Naive thymus-derived CD4-positive, alpha-beta T cell (primary cell): Measurements from ENCODE around the gene FXYD7. TPM values are rescaled to one million over a fixed set of nuclear protein-coding genes. Genes with fewer than 3 reads are reported as not detected.
"Not testable (repeated sequence)": the region's sequence is repeated elsewhere in the genome, so short reads cannot be mapped to it uniquely, and the experiment has no call there.

Experiments used
- ATAC-seq: fragments of 150-1000 bp; cut with Tn5 transposase; 2 replicates; pipeline ENCODE4 v1.10.0; 2021; ENCODE audit warnings: mild to moderate bottlenecking, moderate library complexity
- CTCF ChIA-PET: fragments of 350-600 bp; sonication (Branson Sonifier 250); formaldehyde crosslinking; loops from one replicate; lab custom pipeline; 2021; ENCODE audit warnings: antibody characterized with exemption; lab: Charles Lee
- POLR2A ChIA-PET: fragments of 350-600 bp; sonication (Branson Sonifier 250); formaldehyde crosslinking; loops from one replicate; lab custom pipeline; 2021; ENCODE audit warnings: antibody characterized with exemption, inconsistent platforms; lab: Charles Lee
- DNase-seq, 9 donors: peaks; one replicate each; pipeline versions ENCODE4 v3.0.0 to v3.0.0-alpha.2; 2020 to 2022; ENCODE audit warnings: mixed read lengths in 1 of 9
- H3K27ac ChIP-seq: one replicate; pipeline ENCODE4 v1.7.0; 2013; ENCODE audit warnings: mild to moderate bottlenecking, low read depth, low read length, moderate library complexity
- H3K27me3 ChIP-seq, 2 donors: one replicate each; pipeline ENCODE4 v1.7.0; 2013; ENCODE audit warnings: low read length in 2 of 2, mild to moderate bottlenecking in 2 of 2, moderate library complexity in 2 of 2; ENCODE audit not compliant: control insufficient read depth in 2 of 2, insufficient read depth in 2 of 2
- H3K36me3 ChIP-seq, 3 experiments: 1 replicate in 2 of 3; 2 replicates in 1 of 3; pipeline ENCODE4 v1.7.0; 2013; ENCODE audit warnings: low read length in 3 of 3, mild to moderate bottlenecking in 3 of 3, moderate library complexity in 1 of 3; ENCODE audit not compliant: insufficient read depth in 3 of 3, control insufficient read depth in 2 of 3
- H3K4me1 ChIP-seq, 2 donors: one replicate each; pipeline ENCODE4 v1.7.0; 2013; ENCODE audit warnings: low read length in 2 of 2, mild to moderate bottlenecking in 2 of 2, moderate library complexity in 1 of 2; ENCODE audit not compliant: control insufficient read depth in 2 of 2, insufficient read depth in 2 of 2
- H3K4me3 ChIP-seq: 2 replicates; pipeline ENCODE4 v1.7.0; 2013; ENCODE audit warnings: mild to moderate bottlenecking, low read length
- H3K9me3 ChIP-seq, 3 experiments: 1 replicate in 2 of 3; 2 replicates in 1 of 3; pipeline ENCODE4 v1.7.0; 2013; ENCODE audit warnings: low read length in 3 of 3; ENCODE audit not compliant: control insufficient read depth in 2 of 3
- H3K27ac Mint-ChIP-seq, 9 donors: one replicate each; pipeline ENCODE4 v1.8.0; 2020 to 2022; ENCODE audit warnings: mixed read lengths in 9 of 9, mild to moderate bottlenecking in 8 of 9, moderate library complexity in 5 of 9, inconsistent platforms in 2 of 9
- H3K27me3 Mint-ChIP-seq, 5 donors: one replicate each; pipeline ENCODE4 v1.8.0; 2021 to 2022; ENCODE audit warnings: mixed read lengths in 5 of 5, mild to moderate bottlenecking in 1 of 5
- H3K36me3 Mint-ChIP-seq, 5 donors: one replicate each; pipeline ENCODE4 v1.8.0; 2020 to 2022; ENCODE audit warnings: mixed read lengths in 5 of 5, mild to moderate bottlenecking in 3 of 5, inconsistent platforms in 1 of 5
- H3K4me1 Mint-ChIP-seq, 7 donors: one replicate each; pipeline ENCODE4 v1.8.0; 2020 to 2022; ENCODE audit warnings: mixed read lengths in 7 of 7, mild to moderate bottlenecking in 3 of 7, inconsistent platforms in 1 of 7
- H3K4me3 Mint-ChIP-seq, 10 donors: one replicate each; pipeline ENCODE4 v1.8.0; 2020 to 2022; ENCODE audit warnings: mild to moderate bottlenecking in 10 of 10, mixed read lengths in 10 of 10, moderate library complexity in 6 of 10, inconsistent platforms in 2 of 10
- H3K9me3 Mint-ChIP-seq, 11 donors: one replicate each; pipeline ENCODE4 v1.8.0; 2020 to 2022; ENCODE audit warnings: mixed read lengths in 11 of 11, mild to moderate bottlenecking in 4 of 11, inconsistent platforms in 1 of 11, moderate library complexity in 1 of 11
- intact Hi-C, 2 donors: fragments of 100-400 bp; cut with micrococcal nuclease; formaldehyde crosslinking; loops; one replicate each; pipeline ENCODE4 v1.15.1; 2023
- polyA plus RNA-seq, 2 donors: library from polyadenylated mRNA; unstranded; fragments of 300-500 nt; fragmentation: Illumina TruSeq; gene quantifications; one replicate each; pipeline ENCODE4 v1.2.3, GENCODE V29; 2021
- total RNA-seq, 6 experiments: library from RNA in 5 of 6; stranded (reverse) in 5 of 6; gene quantifications; 1 replicate in 5 of 6; 2 replicates in 1 of 6; pipeline ENCODE4 v1.2.3 and lab custom pipeline; 2021 to 2026

FXYD7 gene
- total and polyA plus RNA-seq, 7 experiments from 2014 or later: 1.8 to 13.2 (median 2.8) TPM

DNA sequence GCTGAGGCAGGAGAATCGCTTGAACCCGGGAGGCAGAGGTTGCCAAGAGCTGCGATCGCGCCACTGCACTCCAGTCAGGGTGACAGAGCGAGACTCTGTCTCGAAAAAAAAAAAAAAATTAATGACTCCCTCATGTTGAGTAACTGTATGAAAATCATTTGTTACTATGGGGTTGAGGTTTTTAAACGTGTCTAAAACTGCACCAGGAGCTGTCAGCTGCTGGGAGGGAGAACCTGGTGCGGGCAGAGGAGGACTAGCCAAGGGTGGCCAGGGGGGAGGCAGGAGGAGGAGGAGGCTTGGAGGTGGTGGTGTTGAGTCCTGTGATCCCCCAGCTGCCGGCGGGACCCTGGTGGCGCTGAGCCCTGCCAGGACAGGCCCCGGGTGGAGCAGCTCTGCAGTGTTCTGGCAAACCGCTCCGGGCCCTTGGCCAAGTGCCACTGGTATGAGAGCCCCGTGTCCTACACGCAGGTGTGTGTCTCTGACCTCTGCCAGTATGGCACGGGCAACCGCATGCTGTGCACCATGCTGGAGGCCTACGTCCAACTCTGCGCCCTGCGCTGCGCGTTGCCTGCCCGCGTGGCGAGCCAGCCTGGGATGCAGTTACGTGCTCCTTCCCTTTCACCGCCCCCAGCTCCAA is 44.5 kb upstream of the FXYD7 start:
- no peak overlapping the region for H3K4me3 Mint-ChIP-seq
- H3K27ac Mint-ChIP-seq: no peak overlapping the region
- Histone ChIP-seq H3K36me3 (no peaks in the 10 kb centered on the region), H3K27ac (no peak overlapping the region), H3K9me3 (no peaks in the 10 kb centered on the region), H3K4me1 (no peaks in the 10 kb centered on the region), H3K27me3 (no peaks in the 10 kb centered on the region), H3K4me3 (no peak overlapping the region)
- DNase-seq (no peak), ATAC-seq (peak; percentile 6)
- no peaks in the 10 kb centered on the region for H3K36me3 Mint-ChIP-seq
- peaks cover 0 to 2% (median 0%) of the 10 kb centered on the region in 11 donors for H3K9me3 Mint-ChIP-seq
- intact Hi-C loops: loop anchor here in 1 of 2 donors (10.0 kb wide), 1 partner anchor 54 kb away; the partner anchor contains the start of gene HPN
- H3K27me3 Mint-ChIP-seq: no peaks in the 10 kb centered on the region
- CTCF ChIA-PET: no interaction called here
- POLR2A ChIA-PET: no interaction called here
- no peaks in the 10 kb centered on the region for H3K4me1 Mint-ChIP-seq

DNA sequence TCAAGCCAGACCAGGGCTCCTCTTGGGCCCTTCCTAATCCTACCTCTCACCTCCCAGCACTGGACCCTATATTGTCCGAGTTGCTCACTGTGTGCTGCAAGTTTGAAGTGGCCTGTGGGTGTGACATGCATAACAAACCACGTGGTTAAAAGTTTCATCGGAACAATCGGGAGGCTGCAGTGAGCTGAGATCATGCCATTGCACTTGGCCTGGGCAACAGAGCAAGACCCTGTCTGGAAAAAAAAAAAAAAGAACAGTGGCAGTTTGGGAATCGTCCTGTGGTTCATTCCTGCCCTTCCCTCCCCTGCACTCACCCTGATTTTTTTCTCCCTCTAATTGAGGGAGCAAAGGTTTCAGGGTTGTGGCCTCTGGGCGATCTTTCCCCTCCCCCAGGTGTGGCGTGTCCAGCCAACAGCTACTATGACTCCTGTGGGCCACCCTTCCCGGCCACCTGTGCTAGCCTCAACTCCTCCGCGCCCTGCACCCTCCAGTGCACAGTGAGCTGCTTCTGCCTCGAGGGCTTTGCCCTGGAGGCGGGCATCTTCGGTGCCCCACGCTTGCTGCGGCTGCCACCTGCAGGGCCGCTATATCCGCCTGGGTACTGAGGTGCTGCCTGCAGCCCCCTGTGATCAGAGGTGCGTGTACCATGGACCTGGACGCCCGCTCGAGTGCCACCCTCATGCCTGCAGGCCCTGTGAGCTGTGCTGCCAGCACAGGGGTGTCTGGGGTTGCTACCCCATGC is 43.7 kb upstream of the FXYD7 start:
- Histone ChIP-seq H3K4me3 (no peak overlapping the region), H3K4me1 (no peaks in the 10 kb centered on the region), H3K27me3 (no peaks in the 10 kb centered on the region), H3K36me3 (no peaks in the 10 kb centered on the region), H3K27ac (no peak overlapping the region), H3K9me3 (no peaks in the 10 kb centered on the region)
- H3K27me3 Mint-ChIP-seq: no peaks in the 10 kb centered on the region
- H3K4me1 Mint-ChIP-seq: no peaks in the 10 kb centered on the region
- no peak overlapping the region for H3K4me3 Mint-ChIP-seq
- ATAC-seq (peak; percentile 8), DNase-seq (no peak)
- H3K36me3 Mint-ChIP-seq: no peaks in the 10 kb centered on the region
- H3K9me3 Mint-ChIP-seq: peaks cover 0 to 2% (median 0%) of the 10 kb centered on the region in 11 donors
- ChIA-PET CTCF (no interaction called here), POLR2A (no interaction called here)
- H3K27ac Mint-ChIP-seq: no peak overlapping the region
- intact Hi-C loops: loop anchor here in 1 of 2 donors (10.0 kb wide), 1 partner anchor 55 kb away; the partner anchor contains the start of gene HPN

DNA sequence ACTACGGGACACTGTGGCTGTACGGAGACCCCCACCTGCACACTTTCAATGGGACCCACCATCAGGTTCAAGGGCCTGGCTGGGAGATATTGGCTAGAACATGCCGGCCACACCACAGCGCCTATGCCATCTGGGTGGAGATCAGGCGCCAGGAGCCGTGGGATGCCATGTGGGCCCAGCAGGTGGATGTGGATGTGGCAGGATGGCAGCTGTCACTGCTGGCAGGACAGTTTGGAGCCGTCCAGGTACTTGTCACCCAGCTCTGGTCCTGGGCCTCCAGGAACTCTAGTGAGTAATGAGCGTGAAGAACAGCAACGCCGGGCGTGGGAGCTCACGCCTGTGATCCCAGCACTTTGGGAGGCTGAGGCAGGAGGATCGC is 43.2 kb upstream of the FXYD7 start:
- H3K9me3 ChIP-seq: no peaks in the 10 kb centered on the region
- ChIA-PET CTCF (no interaction called here), POLR2A (no interaction called here)
- ATAC-seq: no peak
- Mint-ChIP-seq H3K27ac (no peak overlapping the region), H3K4me1 (no peaks in the 10 kb centered on the region), H3K9me3 (peaks cover 0 to 2% (median 0%) of the 10 kb centered on the region in 11 donors), H3K27me3 (no peaks in the 10 kb centered on the region), H3K36me3 (no peaks in the 10 kb centered on the region), H3K4me3 (no peak overlapping the region)
- H3K4me3 ChIP-seq: no peak overlapping the region
- H3K27me3 ChIP-seq: no peaks in the 10 kb centered on the region
- no peak overlapping the region for H3K27ac ChIP-seq
- no peaks in the 10 kb centered on the region for H3K4me1 ChIP-seq
- H3K36me3 ChIP-seq: no peaks in the 10 kb centered on the region
- intact Hi-C loops: loop anchor here in 1 of 2 donors (10.0 kb wide), 1 partner anchor 55 kb away; the partner anchor contains the start of gene HPN
- no peak for DNase-seq

DNA sequence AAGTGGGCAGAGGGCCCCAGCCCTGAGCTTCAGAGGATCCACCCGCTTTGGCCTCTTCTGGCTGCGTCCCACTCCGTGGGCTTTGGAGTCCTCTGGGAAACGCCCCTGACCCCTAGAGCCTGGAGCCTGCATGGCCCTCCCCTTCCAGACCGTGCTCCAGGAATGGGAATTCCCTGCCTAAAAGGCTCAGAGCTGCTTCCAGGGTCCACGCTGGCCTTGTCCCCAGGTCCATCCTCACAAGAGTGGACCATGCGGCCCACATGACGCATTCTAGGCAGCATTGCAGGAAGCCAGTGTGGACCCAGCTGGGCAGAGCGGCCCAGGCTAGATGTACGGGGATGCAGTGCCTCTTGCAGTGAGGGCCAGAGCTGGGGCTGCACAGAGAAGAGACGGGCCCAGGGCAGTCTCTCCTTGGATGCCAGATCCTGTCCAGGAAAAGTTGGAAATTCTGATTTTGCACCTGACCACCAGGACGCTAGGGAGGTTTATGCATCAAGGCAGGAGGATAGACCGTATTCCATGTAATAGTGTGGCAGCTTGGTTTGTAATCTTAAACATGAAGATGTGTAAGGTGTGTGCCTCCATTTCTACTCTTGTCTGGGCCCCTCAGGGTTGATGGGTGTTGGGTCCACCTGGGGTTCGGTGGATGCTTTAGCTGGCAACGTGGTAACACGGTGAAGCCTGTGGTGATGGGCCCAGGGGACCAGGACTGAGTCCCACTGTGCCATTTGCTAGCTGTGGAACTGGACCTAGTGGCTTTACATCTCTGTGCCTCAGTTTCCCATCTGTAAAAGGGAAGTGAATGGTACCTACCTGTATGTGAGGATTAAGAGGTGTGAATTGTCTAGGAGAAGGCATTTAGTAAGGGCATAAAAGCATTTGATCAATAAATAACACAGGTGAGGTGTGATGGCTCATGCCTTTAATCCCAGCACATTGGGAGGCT is 42.2 kb upstream of the FXYD7 start:
- no peak overlapping the region for H3K27ac ChIP-seq
- ChIA-PET CTCF (no interaction called here), POLR2A (no interaction called here)
- Mint-ChIP-seq H3K4me3 (no peak overlapping the region), H3K9me3 (peaks cover 0 to 2% (median 0%) of the 10 kb centered on the region in 11 donors), H3K27ac (no peak overlapping the region), H3K36me3 (no peaks in the 10 kb centered on the region), H3K27me3 (no peaks in the 10 kb centered on the region), H3K4me1 (no peaks in the 10 kb centered on the region)
- H3K36me3 ChIP-seq: no peaks in the 10 kb centered on the region
- H3K27me3 ChIP-seq: no peaks in the 10 kb centered on the region
- intact Hi-C loops: no loop called here
- no peaks in the 10 kb centered on the region for H3K4me1 ChIP-seq
- H3K4me3 ChIP-seq: no peak overlapping the region
- DNase-seq (no peak), ATAC-seq (no peak)
- H3K9me3 ChIP-seq: no peaks in the 10 kb centered on the region

DNA sequence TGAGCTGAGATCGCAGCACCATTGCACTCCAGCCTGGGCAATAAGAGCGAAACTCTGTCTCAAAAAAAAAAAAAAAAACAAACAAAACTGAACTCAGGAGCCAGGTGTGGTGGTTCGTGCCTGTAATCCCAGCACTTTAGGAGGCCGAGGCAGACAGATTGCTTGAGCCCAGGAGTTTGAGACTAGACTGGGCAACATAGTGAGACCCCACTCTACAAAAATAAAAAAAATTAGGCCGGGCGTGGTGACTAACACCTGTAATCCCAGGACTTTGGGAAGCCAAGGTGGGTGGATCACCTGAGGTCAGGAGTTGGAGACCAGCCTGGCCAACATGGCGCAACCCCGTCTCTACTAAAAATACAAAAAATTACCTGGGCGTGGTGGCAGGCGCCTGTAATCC is 41.1 kb upstream of the FXYD7 start:
- H3K27ac ChIP-seq, H3K9me3 ChIP-seq, ATAC-seq, H3K4me1 ChIP-seq, DNase-seq, H3K9me3 Mint-ChIP-seq, H3K36me3 ChIP-seq, H3K36me3 Mint-ChIP-seq, H3K4me3 Mint-ChIP-seq, H3K27me3 Mint-ChIP-seq, H3K27me3 ChIP-seq, H3K27ac Mint-ChIP-seq, H3K4me3 ChIP-seq, intact Hi-C loops, CTCF ChIA-PET, H3K4me1 Mint-ChIP-seq: not testable (repeated sequence)
- POLR2A ChIA-PET: interaction anchor here (0.8 kb wide), 1 partner anchor 22 kb away, joined by 3 read pairs; no protein-coding TSS in a partner anchor

DNA sequence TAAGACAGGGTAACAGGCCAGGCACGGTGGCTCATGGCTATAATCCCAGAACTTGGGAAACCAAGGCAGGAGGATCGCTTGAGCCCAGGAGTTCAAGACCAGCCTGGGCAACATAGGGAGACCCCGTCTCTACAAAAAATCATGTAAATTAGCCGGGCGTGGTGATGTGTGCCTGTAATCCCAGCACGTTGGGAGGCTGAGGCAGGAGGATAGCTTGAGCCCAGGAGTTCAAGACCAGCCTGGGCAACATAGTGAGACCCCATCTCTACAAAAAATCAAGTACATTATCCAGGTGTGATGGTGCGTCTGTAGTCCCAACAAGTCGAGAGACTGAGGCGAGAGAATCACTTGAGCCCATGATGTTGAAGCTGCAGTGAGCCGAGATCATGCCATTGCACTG is 39.4 kb upstream of the FXYD7 start:
- POLR2A ChIA-PET, H3K9me3 ChIP-seq, intact Hi-C loops, H3K4me3 ChIP-seq, H3K27me3 Mint-ChIP-seq, H3K27me3 ChIP-seq, H3K4me1 ChIP-seq, H3K27ac ChIP-seq, H3K36me3 Mint-ChIP-seq, H3K36me3 ChIP-seq, H3K4me1 Mint-ChIP-seq, DNase-seq, H3K9me3 Mint-ChIP-seq, H3K4me3 Mint-ChIP-seq, CTCF ChIA-PET, ATAC-seq: not testable (repeated sequence)
- peak overlapping the region in 1 of 9 donors; percentile 37 for H3K27ac Mint-ChIP-seq
